HG02970 (cell line): ENCODE measurements around the gene AFAP1.

Source experiments
- ATAC-seq: cut with Tn5 transposase; IDR thresholded peaks from one replicate; pipeline ENCODE4 v1.9.1; 2021; ENCODE audit warnings: mild to moderate bottlenecking, moderate library complexity, moderate number of reproducible peaks; ENCODE audit not compliant: unreplicated experiment, low FRiP score

AFAP1 gene

DNA sequence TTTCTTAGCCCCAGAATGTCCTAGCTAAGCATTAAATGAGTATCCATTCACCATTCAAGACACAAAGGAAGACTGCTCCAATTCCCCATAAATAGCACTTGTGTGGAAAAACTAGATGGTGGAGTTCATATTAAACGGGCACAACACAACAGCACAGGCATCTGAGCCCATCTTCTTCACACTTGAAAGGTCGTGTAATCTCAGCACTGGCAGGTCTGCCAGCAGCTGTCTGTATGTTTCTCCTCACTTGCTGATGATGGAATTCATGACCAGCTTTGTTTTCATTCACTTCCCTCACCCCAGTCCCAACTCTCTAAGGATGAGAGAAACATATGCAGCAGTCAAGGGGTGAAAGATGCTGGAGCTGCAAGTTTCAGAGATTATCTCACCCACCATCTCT is 148.7 kb downstream of the AFAP1 start:
- no peak for ATAC-seq

DNA sequence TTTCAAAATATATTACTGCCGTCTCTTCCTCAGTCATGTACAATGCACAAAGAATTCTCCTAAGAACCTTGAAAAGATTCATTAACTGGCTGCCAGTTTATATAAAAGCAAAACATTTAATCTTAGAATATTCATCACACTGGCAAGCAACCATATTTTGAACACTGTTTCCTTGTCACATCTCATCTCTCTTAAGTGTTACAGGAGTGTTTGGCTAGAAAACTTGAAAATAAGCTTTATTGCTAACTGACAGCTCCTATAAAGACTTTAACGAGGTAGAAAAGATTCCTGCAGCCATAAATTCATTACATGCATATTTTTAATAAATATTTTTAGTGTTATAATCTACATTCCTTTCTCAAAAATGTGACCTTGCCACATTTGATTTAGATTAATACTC is 149.6 kb downstream of the AFAP1 start:
- ATAC-seq = no peak

DNA sequence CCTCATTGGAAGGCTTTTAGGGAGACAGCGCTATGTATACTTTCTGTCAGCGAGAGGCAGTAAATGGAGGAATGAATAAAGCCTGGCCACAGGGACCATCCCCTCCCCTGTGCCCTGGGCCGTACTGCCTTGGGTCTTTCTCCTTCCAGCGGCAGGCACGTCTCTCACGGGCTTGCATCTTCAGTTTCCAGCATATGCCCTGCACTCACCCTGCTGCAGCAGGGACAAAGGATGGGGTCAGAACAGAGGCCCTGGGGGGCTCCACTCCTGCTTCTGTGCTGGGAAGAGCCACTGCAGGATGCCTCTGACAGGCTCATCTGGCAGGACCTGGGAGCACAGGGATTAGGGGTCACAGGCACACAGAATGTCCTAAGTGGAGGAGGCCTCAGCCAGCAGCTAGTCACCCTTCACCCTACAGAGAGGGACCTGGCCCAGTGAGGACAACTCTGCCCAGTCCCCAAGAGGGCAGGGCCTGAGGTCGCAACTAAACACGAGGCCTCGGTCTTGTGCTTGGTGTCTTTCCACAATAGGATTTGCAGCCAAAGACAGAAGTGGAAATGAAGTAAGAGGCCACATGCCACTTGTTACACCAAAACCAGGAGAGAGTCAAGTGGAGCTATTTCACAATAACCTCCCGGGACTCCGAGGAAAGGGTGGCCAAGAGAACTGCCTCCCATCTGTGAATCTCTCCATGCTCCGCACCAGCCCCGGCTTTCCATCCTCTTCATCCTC is 150.8 kb downstream of the AFAP1 start:
- ATAC-seq = no peak

DNA sequence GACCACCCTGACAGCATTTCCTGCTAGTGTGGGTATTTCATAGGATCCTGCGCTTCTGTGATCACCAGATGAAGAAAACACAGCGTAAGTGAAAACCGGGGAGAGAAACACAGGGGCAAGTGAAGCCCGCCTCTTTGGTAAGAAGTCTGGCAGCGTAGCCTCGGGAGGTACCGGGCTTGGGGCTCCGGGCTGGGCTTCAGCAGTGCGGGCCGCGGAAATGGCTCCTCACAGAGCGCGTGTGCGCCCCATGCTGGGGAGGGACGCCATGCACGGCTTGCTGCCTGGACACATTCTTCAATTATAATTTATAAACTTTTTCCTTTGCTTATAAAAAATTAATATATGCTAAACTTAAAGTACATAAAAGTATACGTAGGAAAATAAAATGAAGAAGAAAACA is 151.5 kb downstream of the AFAP1 start:
- no peak for ATAC-seq

DNA sequence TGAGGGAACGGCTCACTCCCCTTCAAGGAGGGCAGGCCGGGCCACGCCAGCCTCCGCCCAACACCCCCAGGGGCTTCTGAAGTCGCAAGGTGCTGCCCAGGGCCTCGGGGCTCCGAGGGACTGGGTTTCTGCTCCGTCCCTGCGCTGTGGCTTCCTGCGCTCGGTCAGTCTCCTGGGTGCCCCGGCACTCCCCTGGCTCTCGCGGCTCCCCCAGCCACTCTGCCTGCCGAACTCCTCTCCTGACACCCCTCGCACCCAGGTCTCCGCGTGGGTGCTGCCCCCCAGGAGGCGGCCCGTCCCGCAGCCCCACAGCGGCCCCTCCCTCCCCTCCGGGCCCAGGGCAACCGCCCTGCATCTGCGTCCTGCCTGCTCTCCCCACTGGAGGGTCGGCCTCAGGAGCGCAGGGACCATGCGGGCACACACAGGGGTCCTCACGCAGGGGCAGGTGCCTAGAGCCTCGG is 151.9 kb downstream of the AFAP1 start:
- ATAC-seq = no peak

DNA sequence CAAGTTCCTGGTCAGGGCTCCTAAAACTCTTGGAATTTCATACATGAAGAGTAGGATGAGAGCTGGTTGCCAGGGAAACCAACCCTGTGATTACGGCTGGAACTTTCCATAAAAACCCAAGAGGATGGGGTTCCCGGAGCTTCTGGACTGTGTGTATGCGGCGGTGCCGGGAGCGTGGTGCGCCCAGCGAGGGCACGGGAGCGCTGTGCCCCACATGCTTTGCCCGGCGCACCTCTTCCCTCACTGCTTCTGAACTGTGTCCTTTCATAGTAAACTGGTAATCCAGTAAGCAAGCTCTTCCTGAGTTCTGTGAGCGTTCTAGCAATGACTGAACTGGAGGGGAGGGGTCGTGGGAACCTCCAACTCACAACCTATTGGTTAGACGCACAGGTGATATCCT is 152.6 kb downstream of the AFAP1 start:
- ATAC-seq = no peak

DNA sequence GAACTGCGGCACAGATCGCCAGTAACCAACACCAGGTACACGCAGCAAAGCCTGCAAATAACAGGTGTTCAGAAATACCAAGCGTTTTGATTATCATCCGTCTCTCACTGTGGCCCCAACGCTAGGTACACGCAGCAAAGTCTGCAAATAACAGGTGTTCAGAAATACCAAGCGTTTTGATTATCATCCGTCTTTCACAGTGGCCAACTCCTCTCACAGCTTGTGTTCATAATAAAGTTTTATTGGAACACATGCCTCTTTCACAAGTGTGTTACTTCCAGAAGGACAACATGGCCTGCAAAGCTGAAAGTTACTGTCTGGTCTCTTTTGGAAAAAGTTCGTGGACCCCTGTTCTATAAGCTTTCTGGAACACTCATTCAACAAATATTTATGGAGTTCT is 153.1 kb downstream of the AFAP1 start:
- ATAC-seq = no peak

DNA sequence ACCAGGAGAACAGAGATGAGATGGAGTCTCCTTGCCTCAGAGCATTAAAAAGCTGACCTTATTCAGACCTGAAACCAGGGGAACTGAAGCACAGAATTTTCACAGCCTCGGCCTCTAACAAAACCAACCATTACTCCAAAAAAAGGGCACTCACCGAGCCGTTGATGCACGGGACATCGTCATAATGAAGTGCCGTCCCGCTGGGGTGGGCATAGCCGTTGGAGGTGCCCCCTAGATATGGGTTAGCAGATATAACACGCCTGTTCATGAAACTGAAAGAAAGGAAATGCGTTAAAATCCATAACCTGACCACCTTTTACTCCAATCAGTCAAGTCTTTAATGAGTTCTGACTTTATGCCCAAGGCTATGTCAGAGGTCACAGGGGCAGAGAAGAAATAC is 153.6 kb downstream of the AFAP1 start:
- no peak for ATAC-seq

DNA sequence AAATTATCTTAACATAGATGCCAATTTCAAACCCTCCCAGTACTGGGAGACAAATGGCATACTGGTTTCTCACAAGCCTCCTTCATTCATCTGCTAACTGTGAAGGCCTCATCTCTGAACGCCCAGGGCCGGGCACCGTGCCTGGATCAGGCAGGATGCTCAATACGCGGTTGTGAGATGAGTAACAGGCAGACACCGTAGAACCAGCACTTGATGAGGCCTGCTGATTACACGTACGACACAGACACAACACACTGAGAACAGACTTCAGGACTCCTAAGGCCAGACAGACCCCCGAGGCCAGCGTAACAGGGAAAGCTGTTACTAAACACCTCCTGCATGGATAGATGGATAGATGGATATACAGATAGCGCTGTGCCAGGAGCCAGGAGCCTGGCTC is 154.6 kb downstream of the AFAP1 start:
- ATAC-seq = no peak

DNA sequence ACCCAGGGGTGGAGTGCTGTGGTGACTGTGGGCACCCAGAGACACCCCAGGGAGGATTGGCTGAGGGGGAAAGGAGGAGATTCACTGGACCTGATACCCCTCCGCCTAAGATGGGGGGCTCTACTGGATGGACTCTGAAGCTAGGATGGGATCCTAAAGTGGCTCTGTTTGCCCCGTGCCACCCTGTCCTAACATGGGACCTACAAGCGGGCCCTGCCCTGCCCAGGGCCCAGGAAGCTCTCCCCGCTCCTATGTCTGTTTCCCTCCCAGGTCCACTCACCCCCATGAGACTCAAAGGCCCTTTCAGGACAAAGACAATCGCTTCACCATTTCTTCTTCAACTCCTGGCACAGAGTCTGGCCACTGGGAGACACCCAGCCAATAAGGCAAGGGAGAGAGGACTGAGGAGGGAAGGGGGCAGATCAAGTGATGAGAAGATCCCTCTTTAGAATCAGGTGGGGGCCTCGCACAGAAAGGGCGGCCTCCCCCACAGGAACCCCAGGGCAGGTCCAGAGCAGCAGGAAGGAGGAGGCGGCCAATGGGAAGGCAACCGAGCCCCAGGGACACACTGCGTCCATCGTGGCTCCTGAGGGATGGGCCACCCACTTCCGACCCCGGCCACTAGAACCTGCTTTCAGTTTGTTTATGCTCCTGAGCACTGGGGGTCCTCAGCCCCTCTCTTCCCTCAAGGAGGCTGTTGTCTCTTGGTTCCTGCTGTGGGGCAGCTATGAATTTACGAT is 155.4 kb downstream of the AFAP1 start:
- no peak for ATAC-seq

DNA sequence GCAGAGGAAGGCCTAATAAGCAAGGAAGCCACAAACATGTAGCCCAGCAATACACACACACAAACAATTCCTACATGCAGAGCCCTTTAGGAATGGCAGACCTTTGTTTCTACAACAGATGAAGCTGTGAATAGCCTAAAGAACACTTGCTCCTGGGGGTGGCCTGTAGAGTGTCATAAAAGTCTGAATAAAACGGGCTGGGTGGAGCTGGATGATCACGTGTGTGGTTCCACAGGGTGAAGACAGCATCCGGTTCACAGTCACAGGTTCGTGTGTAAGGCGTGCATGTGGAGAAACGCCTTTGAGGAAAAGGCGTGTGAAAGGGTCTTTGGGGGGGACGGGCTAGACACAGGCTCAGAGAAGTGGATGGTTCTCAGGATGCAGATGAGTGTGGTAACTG is 156.1 kb downstream of the AFAP1 start:
- no peak for ATAC-seq

DNA sequence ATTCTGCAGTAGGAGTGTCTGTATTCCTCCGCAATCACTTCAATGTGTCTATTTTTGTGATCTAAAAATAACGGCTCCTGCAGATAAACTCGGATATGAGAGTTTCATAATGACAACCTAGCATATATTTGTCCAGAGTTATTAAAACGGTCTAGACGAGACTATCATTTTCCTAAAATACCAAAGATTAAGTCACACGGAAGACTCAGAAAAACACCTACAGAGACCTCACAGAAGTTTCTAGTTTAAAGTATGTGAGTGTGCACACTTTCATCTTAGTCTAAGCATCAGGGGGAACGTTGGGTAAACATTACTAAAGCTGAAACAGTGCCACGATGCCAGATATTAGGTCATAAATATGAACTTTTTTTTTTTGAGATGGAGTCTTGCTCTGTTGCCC is 156.9 kb downstream of the AFAP1 start:
- no peak for ATAC-seq

DNA sequence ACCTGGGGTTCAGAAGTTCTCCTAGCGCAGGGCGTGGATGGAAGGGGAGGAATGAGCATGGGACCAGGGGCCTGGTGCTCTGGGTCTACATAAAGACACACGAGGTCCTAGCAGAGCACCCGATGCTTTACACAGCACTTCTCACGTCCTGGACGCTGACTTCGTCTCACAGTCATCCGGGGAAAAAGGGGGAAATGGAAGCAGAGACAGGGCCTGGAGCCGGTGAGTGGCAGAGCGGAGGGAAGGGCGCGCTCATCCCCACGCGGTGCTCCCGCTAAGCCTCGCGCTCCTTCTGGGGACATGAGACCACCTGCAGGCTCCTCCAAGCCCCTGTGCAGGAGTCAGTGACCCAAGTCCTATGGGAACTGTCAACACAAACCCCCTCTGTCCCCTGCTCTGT is 157.7 kb downstream of the AFAP1 start:
- no peak for ATAC-seq

DNA sequence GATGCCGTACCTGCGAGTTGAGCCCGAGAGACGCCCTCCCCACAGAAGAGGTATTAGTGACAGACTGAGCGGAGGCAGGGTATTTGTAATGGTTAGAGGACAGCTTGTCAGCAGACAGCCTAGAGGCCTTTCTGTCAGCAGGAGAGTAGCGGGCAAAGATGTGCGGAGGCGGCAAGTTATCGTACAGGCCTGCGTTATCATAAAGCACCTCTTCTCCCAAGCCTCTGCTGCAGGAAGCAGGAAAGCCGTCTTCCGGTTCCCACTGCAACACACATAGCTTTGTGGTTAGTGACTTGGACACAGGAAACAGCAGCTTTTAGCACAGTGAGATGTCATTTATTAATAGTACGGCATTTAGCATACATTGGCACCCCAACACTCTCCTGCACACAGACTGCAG is 158.3 kb downstream of the AFAP1 start:
- no peak for ATAC-seq

DNA sequence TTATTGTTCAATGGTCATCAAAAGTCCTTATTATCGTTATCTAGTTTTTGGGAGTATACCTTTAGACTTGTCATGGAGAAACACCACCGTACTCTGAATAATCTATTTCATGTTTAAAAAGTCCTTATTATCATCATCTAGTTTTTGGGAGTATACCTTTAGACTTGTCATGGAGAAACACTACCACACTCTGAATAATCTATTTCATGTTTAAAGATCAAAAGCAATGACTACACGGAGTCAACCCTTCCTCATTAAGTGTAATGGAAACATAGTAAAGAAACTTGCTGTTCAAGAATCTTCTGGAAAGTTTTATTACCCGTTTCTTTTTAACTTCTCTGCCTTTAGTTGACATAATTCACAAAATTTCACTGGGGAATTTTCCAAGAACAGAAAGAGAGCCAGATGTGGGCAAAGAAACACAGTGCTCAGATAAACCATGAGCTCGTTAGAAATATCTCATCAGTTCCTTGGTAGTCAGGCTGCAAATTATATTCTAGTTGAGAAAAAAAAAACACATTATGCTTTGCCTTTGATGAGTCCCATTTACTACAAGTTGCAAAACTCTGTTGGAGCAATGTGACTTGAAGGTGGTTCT is 158.8 kb downstream of the AFAP1 start:
- no peak for ATAC-seq

DNA sequence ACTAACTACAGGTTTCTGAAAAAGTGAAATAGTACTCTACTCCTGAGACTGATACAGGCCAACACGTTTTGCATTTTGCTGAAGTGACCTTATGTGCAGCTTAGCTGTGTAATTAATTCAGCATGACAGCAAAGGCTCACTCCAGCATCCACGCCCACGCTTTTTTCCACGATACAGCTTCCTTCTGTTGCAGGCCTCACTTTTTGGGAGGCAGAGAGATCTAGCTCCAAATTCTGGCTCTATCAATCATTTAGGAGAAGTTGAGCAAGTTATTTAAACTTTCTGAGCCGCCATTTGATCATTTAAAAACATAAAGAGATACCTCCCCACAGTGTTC is 160.3 kb downstream of the AFAP1 start:
- no peak for ATAC-seq

DNA sequence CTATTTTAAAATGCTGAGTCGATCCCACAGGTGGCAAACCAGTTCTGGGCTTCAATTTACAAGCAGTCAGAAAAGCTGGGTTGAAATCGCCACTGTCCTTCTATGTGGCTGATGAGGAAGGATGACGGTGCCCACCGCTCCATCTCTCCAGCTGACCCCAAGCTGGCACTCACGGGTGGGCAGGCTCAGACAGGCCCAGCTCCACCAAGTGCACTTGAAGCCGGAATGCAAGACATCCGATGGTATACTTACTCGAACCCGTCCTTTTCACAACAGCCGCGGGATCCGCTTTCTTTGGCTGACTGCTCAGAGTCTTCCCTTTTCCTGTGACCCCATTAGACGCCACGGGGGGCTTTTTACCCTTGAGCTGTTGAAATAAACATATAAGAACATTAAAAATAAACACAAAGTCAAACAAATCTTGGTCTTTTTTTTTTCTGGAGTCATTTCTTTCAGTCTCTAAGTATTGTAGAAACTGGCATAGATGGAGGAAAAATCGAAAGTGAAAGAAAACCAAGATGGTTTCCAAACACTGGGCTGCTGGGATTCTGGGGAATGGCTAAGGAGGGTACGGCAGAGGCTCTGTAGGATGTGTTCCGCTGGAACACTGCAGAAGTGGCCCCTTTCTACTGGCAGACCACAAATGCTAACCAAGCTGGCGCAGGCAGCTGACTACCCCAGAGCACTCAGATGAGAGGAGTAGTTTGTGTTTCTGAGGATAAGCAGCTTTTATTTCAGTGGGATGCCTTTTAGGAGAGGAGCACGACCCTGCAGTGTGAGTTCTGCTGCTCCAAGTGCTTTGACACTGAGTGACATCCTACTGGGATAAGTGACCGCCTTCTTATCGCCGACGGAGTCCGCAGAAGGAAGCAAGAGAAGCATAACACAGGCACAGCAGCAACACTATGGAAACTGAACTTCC is 160.9 kb downstream of the AFAP1 start:
- no peak for ATAC-seq

DNA sequence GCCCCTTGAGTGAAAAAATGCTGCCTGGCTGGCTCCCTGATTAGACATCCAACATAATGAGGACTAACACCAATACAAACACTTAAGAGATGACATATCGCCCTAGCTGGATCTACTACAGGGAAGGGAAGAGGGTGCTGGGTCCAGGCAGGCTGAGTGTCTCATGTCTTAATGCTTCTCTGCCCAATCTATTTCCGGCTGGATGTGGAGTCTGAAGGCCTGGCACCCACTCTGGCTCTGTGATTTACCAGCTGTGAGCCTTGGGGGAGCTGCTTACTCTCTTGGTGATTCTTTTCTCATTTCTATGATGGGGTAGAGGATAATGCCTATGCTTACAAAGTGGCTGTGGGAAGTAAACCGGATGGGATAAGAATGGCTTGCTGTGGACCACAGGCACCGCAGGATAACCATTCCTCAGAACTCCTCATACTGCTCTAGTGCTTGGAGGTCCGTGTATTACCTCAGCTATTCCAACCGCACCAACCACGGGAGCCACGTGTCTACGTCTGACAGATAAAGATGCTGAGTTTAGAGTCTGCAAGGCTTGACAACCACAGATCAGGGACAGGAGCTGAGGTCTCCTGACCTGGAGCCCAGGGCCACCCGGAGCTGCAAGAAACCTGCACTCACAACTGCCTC is 161.7 kb downstream of the AFAP1 start:
- ATAC-seq = no peak

DNA sequence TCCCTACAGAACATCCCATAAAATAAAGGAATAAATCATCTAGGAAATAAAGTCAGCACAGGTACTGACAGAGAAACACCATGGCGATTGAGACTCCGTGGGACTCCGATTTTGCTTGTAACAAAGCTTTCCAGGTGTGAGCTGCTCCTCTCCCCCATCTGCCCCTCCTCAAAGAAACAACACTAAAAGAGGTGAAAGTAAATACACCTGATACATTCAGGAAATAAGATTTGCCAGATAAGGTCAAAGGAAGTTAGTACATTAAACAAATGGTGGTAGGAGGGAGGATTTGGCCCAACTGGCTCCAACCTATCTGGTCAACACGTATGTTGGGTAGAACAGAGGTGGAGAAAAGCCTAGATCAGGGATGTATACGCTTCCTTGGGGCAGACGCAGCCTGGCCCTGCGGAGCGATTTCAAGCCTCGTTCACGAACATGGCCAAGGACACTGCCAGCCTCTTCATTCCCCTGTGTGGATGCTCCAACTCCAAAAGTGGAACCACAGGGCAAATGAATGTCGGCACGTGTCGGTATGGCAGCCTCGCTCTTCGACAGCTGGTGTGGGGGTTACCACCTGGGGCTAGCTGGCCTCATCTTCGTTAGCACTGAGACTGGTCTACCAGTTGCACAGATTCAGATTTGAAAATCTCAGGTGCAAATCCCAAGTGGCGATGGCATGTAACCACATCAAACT is 162.5 kb downstream of the AFAP1 start:
- ATAC-seq = no peak

DNA sequence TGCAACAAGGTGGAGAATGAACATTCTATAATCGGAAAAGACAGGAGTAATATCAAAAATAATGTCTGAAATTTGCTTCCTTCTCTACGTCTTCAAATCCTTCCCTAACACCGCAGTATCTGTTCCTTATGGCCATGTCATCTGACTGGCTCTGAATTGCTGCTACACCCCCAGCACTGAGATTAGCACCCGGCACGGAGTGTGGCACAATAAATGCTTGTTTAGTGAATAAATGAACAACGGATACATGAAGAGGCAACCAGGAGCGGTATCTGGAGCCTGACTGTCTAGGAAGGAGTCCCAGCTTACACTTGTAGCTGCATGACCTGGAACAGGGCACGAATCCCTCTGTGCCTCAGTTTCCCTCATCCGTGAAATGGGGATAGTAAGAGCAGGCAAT is 164.3 kb downstream of the AFAP1 start:
- no peak for ATAC-seq
